Measurements from ENCODE around the gene TFIP11.
"Not testable (repeated sequence)": the region's sequence is repeated elsewhere in the genome, so short reads cannot be mapped to it uniquely, and the experiment has no call there.

TFIP11 gene

GRCh38 chr22:26534874-26535602, 22.8 kb upstream of the TFIP11 start:
- no peak for TF ChIP-seq CTCF (conservative IDR thresholded peaks at IDR 0.05; ENCODE audit: low read depth, low read length)
- DNase-seq (ENCODE audit: low read depth), result no peak
- H3K4me3 ChIP-seq (ENCODE audit: low read depth, low read length), result no peak overlapping the region

- no peak for TF ChIP-seq CTCF (conservative IDR thresholded peaks at IDR 0.05; ENCODE audit: low read depth, low read length)
- H3K4me3 ChIP-seq (ENCODE audit: low read depth, low read length), result no peak overlapping the region
- no peak for DNase-seq (ENCODE audit: low read depth)
These were observed 22.0 kb upstream of the TFIP11 start for GRCh38 chr22:26534171-26534855.

- DNase-seq (ENCODE audit: low read depth), result peak; percentile 17
- TF ChIP-seq CTCF (conservative IDR thresholded peaks at IDR 0.05; ENCODE audit: low read depth, low read length), result no peak
- no peak overlapping the region for H3K4me3 ChIP-seq (ENCODE audit: low read depth, low read length)
These were observed 17.1 kb upstream of the TFIP11 start for GRCh38 chr22:26529345-26529744.

- H3K4me3 ChIP-seq (ENCODE audit: low read depth, low read length); DNase-seq (ENCODE audit: low read depth): not testable (repeated sequence)
These were observed 16.2 kb upstream of the TFIP11 start for GRCh38 chr22:26528518-26528917.

GRCh38 chr22:26527574-26528465, 15.5 kb upstream of the TFIP11 start:
- no peak overlapping the region for H3K4me3 ChIP-seq (ENCODE audit: low read depth, low read length)
- TF ChIP-seq CTCF (conservative IDR thresholded peaks at IDR 0.05; ENCODE audit: low read depth, low read length), result no peak
- no peak for DNase-seq (ENCODE audit: low read depth)

- no peak for TF ChIP-seq CTCF (conservative IDR thresholded peaks at IDR 0.05; ENCODE audit: low read depth, low read length)
- H3K4me3 ChIP-seq (ENCODE audit: low read depth, low read length), result no peak overlapping the region
- DNase-seq (ENCODE audit: low read depth), result no peak
These were observed 14.9 kb upstream of the TFIP11 start for GRCh38 chr22:26527167-26527566.

GRCh38 chr22:26525946-26526564, 13.8 kb upstream of the TFIP11 start:
- no peak for TF ChIP-seq CTCF (conservative IDR thresholded peaks at IDR 0.05; ENCODE audit: low read depth, low read length)
- no peak overlapping the region for H3K4me3 ChIP-seq (ENCODE audit: low read depth, low read length)
- DNase-seq (ENCODE audit: low read depth), result no peak

Measured in choroid plexus epithelial cell (primary cell).